NCI-H524 (cell line): Measurements from ENCODE around the gene PIAS2.

Source experiments
- DNase-seq, 2 experiments: peaks; one replicate each; lab custom pipeline; 2025; lab: John Stamatoyannopoulos, UW

Gene PIAS2

DNA sequence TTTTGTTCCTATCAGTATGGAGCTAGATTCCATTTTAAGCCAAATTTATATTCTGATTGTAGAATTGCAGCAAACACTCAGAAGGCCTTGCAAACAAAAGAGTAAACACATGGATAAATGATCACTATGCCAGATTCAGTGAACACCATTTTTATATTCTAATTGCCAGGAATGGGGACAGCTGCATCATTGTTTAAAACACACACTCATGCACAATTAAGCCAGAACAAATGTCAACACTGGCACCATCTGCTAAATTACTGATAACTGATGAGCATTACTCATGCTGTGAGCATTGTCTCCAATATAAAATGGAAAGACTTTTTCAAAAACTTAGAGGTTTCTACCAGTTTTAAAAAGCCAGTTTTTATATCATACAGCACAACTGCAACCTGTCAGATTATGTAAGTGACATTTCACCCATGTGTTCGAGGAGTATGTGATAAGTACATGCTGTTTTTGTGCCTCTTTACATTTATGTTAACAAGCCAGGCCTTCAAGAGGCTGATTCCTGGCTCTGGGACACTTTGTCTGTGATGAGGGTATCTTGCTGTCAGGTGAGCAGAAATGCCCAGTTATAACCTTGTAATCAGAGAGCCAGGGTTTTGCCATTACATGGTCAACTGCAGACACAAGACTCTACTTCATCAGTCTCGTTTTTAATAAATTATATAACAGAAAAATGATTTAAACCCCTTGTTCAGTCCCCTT is 156.1 kb downstream of the PIAS2 start:
- DNase-seq: peak; percentile 64 to 81

DNA sequence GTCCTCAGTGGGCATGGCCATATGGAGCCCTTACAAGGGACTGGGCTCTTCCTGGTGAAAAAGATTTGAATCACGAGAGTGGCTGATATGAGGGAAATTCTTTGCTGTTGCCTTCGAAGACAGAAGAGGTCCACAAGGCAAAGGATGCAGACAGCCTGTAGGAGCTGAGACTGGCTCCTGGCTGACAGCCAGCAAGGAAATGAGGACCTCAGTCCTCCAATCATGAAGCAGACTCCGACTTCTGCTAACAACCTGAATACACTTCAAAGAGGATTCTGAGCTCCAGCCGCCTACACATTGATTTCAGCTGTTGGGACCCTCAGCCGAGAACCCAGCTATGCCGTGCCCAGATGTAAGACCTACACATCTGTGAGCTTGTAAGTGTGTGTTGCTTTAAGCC is 157.4 kb downstream of the PIAS2 start:
- peak; percentile 79 to 91 for DNase-seq

DNA sequence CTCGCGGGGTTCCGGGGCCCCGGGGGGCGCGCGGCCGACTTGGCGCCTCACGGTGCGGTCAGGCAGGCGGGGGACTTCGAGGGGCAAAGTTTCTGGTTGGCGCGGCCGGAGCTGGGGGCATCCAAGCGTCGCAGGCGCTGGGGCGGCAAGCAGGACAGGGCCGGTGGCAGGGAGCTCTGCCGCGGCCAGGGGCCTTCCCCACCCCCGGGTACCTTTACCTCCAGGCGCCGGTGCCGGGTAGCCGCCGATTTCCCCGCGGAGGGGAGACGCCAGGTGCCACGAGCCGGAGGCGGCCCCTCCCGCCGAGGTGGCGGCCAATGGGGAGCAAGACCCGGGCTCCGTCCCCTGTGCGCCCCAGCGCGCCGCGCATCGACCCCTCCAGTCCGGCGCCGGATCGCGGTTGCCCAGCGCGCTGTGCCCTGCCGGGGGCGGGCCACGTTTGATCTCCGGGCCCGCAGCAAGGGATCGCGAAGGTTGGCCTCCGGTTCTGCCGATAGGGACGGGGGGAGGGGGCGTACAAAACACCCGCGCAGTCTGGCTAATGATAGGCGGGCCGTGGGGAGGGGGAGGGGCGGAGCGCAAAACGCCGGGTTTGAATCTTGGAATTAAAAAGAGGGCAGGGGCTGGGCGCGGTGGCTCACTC is 160.6 kb downstream of the PIAS2 start, which contains the start of gene ST8SIA5:
TSS of gene ST8SIA5 (minus strand) at position 495 of the 643 bp plus-strand sequence. CDS start 545 bp downstream, outside the sequence.
- DNase-seq: peak; percentile 73 to 89

DNA sequence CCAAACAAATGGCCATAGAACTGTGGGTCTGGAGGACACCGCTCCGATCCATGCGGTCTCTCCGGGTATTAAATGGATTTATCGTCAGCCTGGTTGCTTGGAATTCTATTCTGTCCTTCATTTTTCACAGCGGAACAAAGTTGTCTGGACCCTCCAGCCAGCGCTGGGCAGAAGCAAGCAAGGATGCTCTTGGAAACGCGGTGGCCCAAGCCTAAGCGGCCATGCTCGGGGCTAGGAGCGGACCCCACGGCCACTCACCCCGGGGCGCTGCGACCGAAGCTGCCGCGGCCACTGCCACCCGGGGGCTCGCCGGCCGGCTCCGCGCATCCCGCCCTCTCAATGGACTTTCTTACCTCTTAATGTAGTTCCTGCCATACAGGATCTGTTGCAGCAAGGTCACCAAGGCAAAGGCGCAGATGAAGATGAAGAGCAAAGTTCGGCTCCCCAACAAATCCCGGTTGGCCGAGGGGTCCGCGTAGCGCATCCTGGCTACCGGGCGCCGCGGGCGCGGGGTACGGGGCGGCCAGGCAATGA is 161.2 kb downstream of the PIAS2 start:
- DNase-seq: peak in 1 of 2 experiments; percentile 47

DNA sequence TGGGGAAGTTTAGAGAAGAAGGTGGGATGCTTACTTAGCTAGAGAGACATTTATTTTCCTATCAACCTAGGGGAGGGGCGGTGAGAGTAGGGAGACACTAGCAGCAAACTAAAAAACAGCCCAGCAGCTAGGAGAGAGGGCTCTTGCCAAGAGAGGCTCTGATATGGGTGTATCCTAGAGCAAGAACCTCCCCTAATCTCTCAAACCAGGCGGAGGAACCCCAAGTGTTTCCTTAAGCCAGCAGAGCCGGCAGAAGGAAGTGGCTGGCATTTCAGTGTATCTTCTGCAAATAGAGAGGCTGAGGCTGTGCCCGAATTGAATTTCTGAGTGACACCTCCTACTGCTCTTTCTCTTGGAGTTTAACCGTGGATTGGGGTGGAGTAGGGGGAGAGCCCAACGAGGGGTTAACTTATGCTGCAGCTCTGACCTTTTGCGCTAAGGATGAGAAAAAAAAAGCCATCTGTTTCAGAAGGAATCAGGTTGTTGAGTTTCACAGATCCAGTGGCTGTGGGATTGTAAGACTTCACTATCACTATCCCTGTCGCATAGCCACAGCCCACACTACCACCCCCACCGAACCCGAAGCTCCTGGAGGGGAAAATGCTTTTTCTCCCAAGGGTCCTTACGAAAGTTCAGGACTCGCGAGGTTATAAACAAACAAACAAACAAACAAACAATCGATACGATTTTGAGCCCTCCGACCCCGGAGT is 161.8 kb downstream of the PIAS2 start:
- DNase-seq: peak; percentile 27 to 60

- peak in 1 of 2 experiments; percentile 38 for DNase-seq
These were observed 162.5 kb downstream of the PIAS2 start for GRCh38 chr18:46754661-46755292.

DNA sequence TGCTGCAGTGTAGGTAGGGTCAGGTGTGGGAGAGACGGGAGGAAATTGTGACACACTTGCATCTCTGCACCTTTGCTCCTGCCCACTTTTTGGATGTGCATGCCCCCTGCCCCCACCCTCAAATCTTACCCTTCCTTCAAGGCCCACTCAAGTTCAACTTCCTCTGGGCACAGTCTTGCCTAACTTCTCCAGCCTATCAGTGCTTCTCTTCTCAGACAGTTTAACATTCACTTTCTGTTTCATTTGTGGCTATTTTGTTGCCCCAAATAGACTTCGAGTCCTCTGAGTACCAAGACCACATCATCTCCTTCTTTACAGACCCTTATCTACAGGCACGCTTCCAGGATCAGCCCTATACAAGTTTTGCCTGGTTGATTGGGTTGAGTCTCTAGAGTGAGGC is 163.1 kb downstream of the PIAS2 start:
- no peak for DNase-seq
